KG1 (cell line): ENCODE data around the gene LDLRAD3.

Experiments used
- DNase-seq: peaks from one replicate; lab custom pipeline; 2025; lab: John Stamatoyannopoulos, UW

Gene LDLRAD3

DNA sequence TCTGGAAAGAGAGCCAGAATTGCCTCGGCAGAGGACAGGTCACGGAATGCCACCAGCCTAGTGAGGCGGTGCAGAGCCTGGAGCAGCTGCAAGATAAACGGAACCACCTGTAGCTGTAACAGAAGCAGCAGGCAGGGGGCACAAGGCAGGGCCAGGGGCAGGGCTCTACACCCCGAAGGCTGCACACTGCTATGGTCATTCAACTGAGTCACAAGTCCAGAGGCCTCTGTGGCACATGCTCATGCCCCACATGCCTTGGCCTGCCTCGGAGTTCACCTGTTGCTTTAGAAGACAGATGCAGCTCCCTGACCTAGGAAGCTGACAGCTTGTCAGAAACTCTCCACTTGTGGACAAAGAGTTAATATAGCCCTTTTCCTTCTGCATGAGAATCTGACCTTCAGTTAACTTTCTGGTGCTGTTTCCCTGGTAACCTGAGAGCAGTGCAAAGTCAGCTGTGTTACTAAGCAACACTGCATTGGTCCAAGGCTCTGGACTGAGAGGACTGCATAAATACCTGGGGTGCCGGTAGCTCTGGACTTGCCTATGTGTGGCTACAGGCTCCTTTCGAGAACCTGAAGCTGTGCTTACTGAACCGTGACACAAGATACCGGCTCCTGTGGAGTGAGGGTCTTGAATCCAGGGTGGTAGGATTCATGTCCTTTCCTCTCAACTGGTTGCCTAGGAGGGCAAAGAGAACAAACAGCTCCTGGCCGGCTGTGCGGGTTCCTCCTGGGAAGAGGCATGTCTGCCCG lies 334.8 kb downstream of the LDLRAD3 start:
- DNase-seq = no peak

DNA sequence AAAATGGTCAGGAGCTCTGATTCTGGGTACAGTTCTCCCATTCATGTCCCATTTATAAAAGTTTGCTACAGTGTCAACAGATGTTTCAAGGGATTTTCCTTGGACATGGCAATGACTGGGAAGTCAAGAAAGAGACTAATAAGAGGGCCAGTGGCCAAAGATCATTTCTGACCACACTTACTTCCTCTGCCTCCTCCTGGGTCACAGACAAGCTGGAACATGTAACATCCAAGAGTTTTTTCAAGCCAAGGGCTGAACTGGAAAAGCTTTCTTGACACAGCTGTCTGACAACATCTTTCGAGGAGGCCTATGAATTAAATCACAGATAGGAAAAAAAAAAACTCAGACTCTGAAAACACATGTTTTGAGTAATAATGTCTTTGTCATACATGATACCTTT lies 336.7 kb downstream of the LDLRAD3 start:
- no peak for DNase-seq
